Omental fat pad (tissue), 4 donors: ENCODE results near the gene TMEM269. TPM values are rescaled to one million over a fixed set of nuclear protein-coding genes. Genes with fewer than 3 reads are reported as not detected.

Source experiments
- ATAC-seq: fragments of 150-250 bp; one replicate; pipeline ENCODE4 v1.9.1; 2016; ENCODE audit warnings: mild to moderate bottlenecking, moderate library complexity; ENCODE audit not compliant: low FRiP score
- DNase-seq: peaks from one replicate; pipeline ENCODE4 v3.0.0-alpha.2; 2019; ENCODE audit warnings: low spot score
- total RNA-seq, 4 donors: library from RNA; depleted of rRNA; stranded (reverse); fragments of >200 nt; gene quantifications; one replicate each; pipeline ENCODE4 v1.1.0, GENCODE V29; 2016
- TF ChIP-seq, protein P1 (sequence below), 3 donors: fragments of 450-650 bp; IDR thresholded peaks; one replicate each; pipeline ENCODE4 v1.5.1; 2016 to 2017; ENCODE audit warnings: antibody characterized with exemption in 3 of 3, mild to moderate bottlenecking in 3 of 3, moderate library complexity in 2 of 3

TMEM269 gene
- total RNA-seq, 4 donors from 2014 or later, result 0.46 TPM; not detected in 3

DNA sequence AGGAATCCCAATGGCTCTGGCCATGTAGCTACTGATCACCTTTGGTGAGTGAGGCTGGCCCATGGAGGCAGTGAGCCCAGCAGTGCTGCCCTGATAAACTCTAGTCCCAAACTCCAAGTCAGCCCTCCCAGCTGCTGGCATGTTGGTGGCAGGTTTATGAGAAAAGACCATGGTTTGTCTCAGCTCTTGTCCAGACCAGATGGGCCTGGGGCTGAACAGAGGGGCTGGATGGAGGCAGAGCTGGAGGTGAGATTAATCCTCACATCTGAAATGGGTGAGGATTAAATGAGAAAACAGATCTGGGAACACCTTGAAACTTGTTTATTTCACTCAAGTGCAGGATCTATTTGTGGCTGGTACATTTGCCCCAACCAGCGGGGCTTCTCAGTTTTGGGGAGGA lies 3.2 kb downstream of the TMEM269 start:
- TF ChIP-seq, protein P1, sequence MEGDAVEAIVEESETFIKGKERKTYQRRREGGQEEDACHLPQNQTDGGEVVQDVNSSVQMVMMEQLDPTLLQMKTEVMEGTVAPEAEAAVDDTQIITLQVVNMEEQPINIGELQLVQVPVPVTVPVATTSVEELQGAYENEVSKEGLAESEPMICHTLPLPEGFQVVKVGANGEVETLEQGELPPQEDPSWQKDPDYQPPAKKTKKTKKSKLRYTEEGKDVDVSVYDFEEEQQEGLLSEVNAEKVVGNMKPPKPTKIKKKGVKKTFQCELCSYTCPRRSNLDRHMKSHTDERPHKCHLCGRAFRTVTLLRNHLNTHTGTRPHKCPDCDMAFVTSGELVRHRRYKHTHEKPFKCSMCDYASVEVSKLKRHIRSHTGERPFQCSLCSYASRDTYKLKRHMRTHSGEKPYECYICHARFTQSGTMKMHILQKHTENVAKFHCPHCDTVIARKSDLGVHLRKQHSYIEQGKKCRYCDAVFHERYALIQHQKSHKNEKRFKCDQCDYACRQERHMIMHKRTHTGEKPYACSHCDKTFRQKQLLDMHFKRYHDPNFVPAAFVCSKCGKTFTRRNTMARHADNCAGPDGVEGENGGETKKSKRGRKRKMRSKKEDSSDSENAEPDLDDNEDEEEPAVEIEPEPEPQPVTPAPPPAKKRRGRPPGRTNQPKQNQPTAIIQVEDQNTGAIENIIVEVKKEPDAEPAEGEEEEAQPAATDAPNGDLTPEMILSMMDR (IDR thresholded peaks at IDR 0.05), result no peak

DNA sequence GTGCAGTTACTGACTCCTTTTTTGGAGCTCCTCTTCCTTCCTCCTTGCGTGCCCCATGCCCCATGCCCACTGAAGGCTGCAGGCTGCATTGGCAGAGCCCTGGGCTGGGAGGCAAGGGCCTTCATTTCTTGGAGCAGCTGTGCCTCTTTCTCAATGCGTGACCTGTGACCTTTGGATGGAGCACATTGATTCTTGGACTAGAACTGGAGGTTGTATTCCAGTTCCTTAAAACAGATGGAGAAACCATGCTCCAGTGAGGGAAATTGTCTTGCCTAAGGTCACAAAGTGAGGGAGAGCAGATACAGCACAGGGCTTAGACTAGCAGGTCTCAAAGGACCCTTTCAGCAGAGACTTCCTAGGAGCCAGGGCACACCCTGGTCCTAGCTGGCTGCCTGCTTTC lies 9.0 kb downstream of the TMEM269 start:
- no peak for DNase-seq
- no peak for ATAC-seq
- TF ChIP-seq, protein P1 (IDR thresholded peaks at IDR 0.05), result no peak

More for the DNA sequence above, 3.2 kb downstream of the TMEM269 start:
- DNase-seq (no peak), ATAC-seq (no peak)

DNA sequence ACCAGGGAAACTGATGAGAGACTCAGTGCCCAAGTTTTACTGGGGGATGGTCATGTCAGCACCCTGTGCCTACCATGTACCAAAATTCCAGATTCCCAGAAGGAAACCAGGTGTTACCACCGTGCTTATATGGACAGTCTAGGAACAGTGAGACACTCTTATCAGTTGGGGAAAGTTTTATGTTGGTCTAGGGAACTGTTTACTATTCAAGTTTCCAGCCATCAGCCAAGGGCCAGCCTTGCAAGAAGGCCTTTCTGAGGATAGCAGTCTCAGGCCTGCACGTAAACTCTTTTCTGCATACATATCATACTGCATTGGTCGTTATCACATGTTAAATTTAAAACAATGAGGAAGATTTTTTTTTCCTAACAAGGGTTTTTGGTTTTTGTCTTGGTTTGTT lies 12.6 kb downstream of the TMEM269 start:
- ATAC-seq (no peak), DNase-seq (no peak)
- TF ChIP-seq, protein P1 (IDR thresholded peaks at IDR 0.05), result no peak

DNA sequence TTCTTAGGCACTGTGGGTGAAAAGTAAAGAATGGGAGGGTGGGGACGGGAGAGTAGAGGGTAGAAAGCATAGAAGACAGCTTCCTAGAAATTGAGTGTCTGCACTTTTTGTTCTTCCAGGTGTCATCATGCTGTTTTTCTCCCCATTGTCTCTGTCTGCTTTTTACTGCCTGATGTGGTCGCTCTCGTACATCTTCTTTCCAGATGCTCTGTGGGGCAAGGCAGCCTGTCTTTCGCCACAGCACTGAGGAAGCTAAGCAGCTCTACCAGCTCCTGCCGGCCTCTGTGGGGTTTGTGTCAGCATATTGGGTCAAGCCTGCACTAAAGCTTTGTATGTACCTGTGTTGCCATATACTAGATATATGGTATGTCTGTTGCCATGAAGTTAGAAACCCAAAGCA lies 13.2 kb downstream of the TMEM269 start:
- ATAC-seq, result no peak
- no peak for DNase-seq

DNA sequence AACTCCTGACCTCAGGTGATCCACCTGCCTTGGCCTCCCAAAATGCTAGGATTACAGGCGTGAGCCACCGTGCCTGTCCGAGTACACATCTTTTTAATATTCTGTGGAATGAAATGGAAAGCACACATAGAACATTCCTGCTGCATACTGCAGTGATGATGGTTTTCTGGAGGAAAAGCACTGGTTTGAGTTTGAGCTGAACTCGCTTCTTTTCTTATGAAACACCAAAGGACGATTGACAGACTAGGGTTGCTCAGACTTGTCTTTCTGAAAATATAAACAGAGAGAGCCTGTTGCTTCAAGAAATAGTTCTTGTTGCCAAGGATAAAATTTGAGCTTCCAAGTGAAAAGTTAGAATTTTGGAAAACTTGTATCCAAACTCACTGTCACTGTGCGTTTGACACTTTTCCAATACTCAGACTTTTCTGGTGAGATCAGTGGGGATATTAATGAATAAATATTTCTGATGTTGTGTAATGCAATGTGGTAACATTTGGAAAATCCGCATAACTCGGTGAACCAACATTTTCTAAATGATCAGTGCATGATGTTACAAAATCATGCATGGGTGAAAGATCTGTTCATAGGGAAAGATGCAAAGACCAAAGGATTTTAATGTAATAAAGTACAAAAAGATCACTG lies 17.2 kb downstream of the TMEM269 start:
- DNase-seq (no peak), ATAC-seq (no peak)
- TF ChIP-seq, protein P1 (IDR thresholded peaks at IDR 0.05), result no peak

More for the DNA sequence above, 13.2 kb downstream of the TMEM269 start:
- TF ChIP-seq, protein P1 (IDR thresholded peaks at IDR 0.05), result no peak

DNA sequence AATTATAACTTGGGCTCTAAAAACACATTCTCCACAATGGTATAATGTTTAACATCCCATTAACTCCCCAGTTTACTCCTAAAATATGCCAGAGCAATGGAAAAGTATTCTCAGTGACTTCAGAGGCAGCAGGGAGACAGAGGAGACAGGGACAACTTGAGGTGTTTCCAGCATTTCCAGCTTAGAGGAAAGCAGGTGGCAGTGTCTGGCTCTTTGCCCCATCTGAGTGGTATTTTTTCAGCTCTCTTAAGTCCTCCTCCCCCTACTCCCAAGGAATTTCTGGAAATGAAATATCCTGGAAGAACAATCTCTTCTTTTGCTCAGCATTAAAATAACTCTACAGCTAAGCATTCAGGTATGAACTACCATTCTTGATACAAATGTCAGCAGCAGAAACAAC lies 21.4 kb downstream of the TMEM269 start:
- TF ChIP-seq, protein P1 (IDR thresholded peaks at IDR 0.05), result no peak
- DNase-seq (no peak), ATAC-seq (no peak)

DNA sequence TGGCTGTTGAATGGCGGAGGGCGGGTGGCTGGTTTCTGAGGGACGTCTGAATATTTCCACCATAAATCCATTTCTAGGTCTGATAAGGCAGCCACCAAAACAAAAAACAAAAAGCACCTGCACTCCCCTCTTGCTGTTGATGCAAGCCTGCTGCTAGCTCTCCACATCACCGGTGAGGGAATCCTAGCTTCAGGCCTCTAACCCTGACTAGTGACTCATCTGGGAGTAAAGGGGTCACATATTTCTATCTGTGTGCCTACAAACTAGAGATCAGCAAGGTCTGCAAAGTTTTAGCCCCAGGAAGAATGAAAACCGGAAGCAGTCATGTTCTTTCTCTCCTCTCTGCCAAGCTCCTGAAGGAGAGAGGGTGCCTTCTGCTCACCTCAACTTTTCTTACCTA lies 21.8 kb downstream of the TMEM269 start:
- ATAC-seq, result no peak
- TF ChIP-seq, protein P1 (IDR thresholded peaks at IDR 0.05), result no peak
- no peak for DNase-seq
